Smooth muscle cell (in vitro differentiated cells): ENCODE results near the gene TXNL4A. TPM values are rescaled to one million over a fixed set of nuclear protein-coding genes. Genes with fewer than 3 reads are reported as not detected.

ENCODE experiments used
- DNase-seq: peaks from one replicate; lab custom pipeline; 2025; ENCODE audit not compliant: unreplicated experiment; lab: John Stamatoyannopoulos, UW
- H2AFZ ChIP-seq: fragments of 200-600 bp; sonication (generic); 2 replicates; pipeline ENCODE4 v1.6.0; 2016; ENCODE audit warnings: antibody characterized with exemption, low read depth, mild to moderate bottlenecking
- H3F3A ChIP-seq: fragments of 200-600 bp; sonication (generic); 2 replicates; pipeline ENCODE4 v1.6.0; 2017; ENCODE audit warnings: antibody characterized with exemption, low read depth
- H3K27ac ChIP-seq: fragments of 200-600 bp; sonication (generic); 2 replicates; pipeline ENCODE4 v1.5.1; 2016; ENCODE audit warnings: low read depth, mild to moderate bottlenecking
- H3K27me3 ChIP-seq: fragments of 200-600 bp; sonication (generic); 2 replicates; pipeline ENCODE4 v1.6.1; 2016; ENCODE audit warnings: low read depth, mild to moderate bottlenecking
- H3K36me3 ChIP-seq: fragments of 200-600 bp; sonication (generic); 2 replicates; pipeline ENCODE4 v1.5.1; 2016; ENCODE audit warnings: low read depth
- H3K4me1 ChIP-seq: fragments of 200-600 bp; sonication (generic); 2 replicates; pipeline ENCODE4 v1.5.1; 2016; ENCODE audit warnings: low read depth
- H3K4me2 ChIP-seq: fragments of 200-600 bp; sonication (generic); 2 replicates; pipeline ENCODE4 v1.6.0; 2016; ENCODE audit warnings: mild to moderate bottlenecking
- H3K4me3 ChIP-seq: fragments of 200-600 bp; sonication (generic); 2 replicates; pipeline ENCODE4 v1.5.1; 2016; ENCODE audit warnings: mild to moderate bottlenecking
- H3K79me2 ChIP-seq: fragments of 200-600 bp; sonication (generic); 2 replicates; pipeline ENCODE4 v1.6.0; 2016; ENCODE audit warnings: low read depth, mild to moderate bottlenecking
- H3K9ac ChIP-seq: fragments of 200-600 bp; sonication (generic); 2 replicates; pipeline ENCODE4 v1.6.0; 2016; ENCODE audit warnings: low read depth
- H3K9me3 ChIP-seq: fragments of 200-600 bp; sonication (generic); replicated peaks from 2 replicates; pipeline ENCODE4 v1.5.1; 2016; ENCODE audit warnings: low read depth
- H4K20me1 ChIP-seq: fragments of 200-600 bp; sonication (generic); 2 replicates; pipeline ENCODE4 v1.6.0; 2016; ENCODE audit warnings: low read depth
- CTCF ChIP-seq: fragments of 200-600 bp; sonication (generic); IDR thresholded peaks from 2 replicates; pipeline ENCODE4 v1.5.1; 2017; ENCODE audit warnings: borderline replicate concordance, mild to moderate bottlenecking, antibody characterized with exemption; ENCODE audit not compliant: insufficient read depth, poor library complexity, severe bottlenecking
- WGBS: methylation state at CpG from one replicate; pipeline ENCODE4 v1.1.7; 2016; ENCODE audit warnings: low lambda C conversion rate; 5-methylcytosine and 5-hydroxymethylcytosine counted together
- polyA plus RNA-seq: library from polyadenylated mRNA; unstranded; fragments of >200 nt; fragmentation: Nextera tagmentation; extraction: Ambion mirVana; gene quantifications from 2 replicates; pipeline ENCODE4 v1.2.1, GENCODE V29; 2016
- total RNA-seq: library from RNA; depleted of rRNA; stranded (reverse); fragments of >200 nt; gene quantifications from 2 replicates; pipeline ENCODE4 v1.2.3, GENCODE V29; 2014

The TXNL4A gene
- total and polyA plus RNA-seq, 2 experiments from 2014 or later: 62.2 to 243 TPM

GRCh38 chr18:79927607-79928562 lies 60.5 kb downstream of the TXNL4A start:
- TF ChIP-seq CTCF: no peak
- H3K9me3 ChIP-seq: peaks cover 12% of the 10 kb centered on the region
- WGBS: 94% methylated on average over 25 of the region's 25 CpGs
- no peak overlapping the region for H3K4me3 ChIP-seq
- H3K27me3 ChIP-seq: no peaks in the 10 kb centered on the region
- no peak overlapping the region for H2AFZ ChIP-seq
- H3K79me2 ChIP-seq: peaks cover 53% of the 10 kb centered on the region
- no peak for DNase-seq
- H4K20me1 ChIP-seq: peaks cover 43% of the 10 kb centered on the region
- H3K27ac ChIP-seq: no peak overlapping the region
- H3K4me2 ChIP-seq: no peak overlapping the region
- H3K9ac ChIP-seq: no peak overlapping the region
- H3F3A ChIP-seq: no peaks in the 10 kb centered on the region
- H3K36me3 ChIP-seq: peaks cover 22% of the 10 kb centered on the region
- peaks cover 4% of the 10 kb centered on the region for H3K4me1 ChIP-seq

- Histone ChIP-seq H3K9me3 (peaks cover 8% of the 10 kb centered on the region), H4K20me1 (peaks cover 49% of the 10 kb centered on the region), H3K27me3 (no peaks in the 10 kb centered on the region), H3K36me3 (peaks cover 14% of the 10 kb centered on the region), H3K9ac (no peak overlapping the region), H3K4me1 (peaks cover 4% of the 10 kb centered on the region), H3K4me3 (no peak overlapping the region), H2AFZ (no peak overlapping the region), H3K79me2 (peaks cover 43% of the 10 kb centered on the region), H3K27ac (no peak overlapping the region), H3K4me2 (no peak overlapping the region), H3F3A (no peaks in the 10 kb centered on the region)
- no peak for TF ChIP-seq CTCF
- WGBS: 91% methylated on average over 21 of the region's 21 CpGs
- no peak for DNase-seq
Observed at GRCh38 chr18:79926715-79927606, 61.4 kb downstream of the TXNL4A start.

- Histone ChIP-seq H3K4me1 (peaks cover 4% of the 10 kb centered on the region), H3K9ac (no peak overlapping the region), H3K4me2 (no peak overlapping the region), H3K27ac (no peak overlapping the region), H3K79me2 (peaks cover 37% of the 10 kb centered on the region), H4K20me1 (peaks cover 50% of the 10 kb centered on the region), H3K4me3 (no peak overlapping the region), H3K9me3 (peaks cover 7% of the 10 kb centered on the region), H3K27me3 (no peaks in the 10 kb centered on the region), H3K36me3 (peaks cover 10% of the 10 kb centered on the region), H2AFZ (no peak overlapping the region), H3F3A (no peaks in the 10 kb centered on the region)
- DNase-seq: no peak
- WGBS: 97% methylated on average over 11 of the region's 11 CpGs
- TF ChIP-seq CTCF: no peak
Observed at GRCh38 chr18:79926306-79926705, 62.1 kb downstream of the TXNL4A start.
